Colon (tissue), 2 donors: ENCODE results near the gene PLCL1.

ENCODE experiments used
- FAIRE-seq: peaks from 2 replicates; lab custom pipeline; 2012; peaks lifted over from hg19 to GRCh38; lab: Jason Lieb, UNC
- donor health status: control.
- donor health status: control.

The PLCL1 gene

DNA sequence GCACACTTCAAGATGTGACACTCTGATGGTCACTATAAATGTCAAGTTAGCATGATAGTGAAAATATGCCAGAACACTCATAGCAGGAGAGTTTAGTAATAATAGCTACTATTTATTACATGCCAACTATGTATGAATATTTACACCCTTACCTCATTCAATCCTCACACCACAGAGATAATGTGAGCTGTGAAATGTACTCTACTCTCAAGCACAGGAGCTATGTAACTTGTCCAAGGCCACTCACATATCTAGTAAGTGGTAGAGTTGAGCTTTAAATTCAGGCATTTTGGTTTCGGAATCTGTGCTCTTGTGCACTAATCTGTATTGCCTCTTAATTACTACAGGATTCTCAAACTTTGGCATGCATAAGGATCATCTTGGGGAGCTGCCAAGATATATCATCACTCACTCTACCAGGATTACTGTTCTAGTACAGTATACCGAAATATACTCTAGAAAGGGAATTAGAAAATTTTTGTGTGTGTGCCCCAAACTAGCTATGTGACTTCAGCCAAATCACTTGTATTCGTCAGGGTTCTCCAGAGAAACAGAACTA is 154.3 kb downstream of the PLCL1 start:
- no peak for FAIRE-seq

DNA sequence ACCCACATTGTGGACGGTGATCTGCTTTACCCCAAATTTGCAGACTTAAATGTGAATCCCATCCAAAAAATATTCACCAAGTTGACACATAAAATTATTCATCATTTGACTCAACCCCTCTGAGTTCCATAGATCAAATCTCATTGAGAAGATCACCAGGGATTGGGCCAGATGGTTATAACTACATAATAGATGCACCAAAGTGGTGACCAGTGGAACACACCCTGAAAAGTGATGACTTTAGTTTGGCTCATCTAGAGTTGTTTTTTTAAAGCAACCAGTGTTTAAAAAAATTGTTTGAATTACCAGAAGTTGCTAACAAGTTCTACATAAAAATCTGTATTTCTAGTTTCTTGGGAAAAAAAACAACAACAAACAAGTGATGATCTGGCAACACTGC is 155.0 kb downstream of the PLCL1 start:
- no peak for FAIRE-seq

DNA sequence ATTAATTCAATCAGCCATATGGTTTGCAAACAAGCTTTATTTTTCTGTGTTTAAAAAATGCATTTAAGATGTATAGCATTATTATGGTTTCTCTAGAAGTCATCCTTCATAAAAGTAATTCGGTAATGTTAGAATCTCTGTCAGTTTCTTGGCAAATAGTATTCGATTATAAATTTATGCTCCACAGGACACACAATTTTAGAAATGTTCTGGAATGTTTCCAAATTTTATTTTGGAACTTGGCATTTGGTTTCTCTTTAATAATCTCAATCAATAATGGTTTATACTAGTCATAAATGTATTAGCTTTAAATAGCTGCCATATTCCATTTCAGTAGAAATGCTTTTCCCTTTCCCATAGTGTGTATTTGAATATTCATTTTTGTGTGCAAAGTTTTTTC is 156.4 kb downstream of the PLCL1 start:
- no peak for FAIRE-seq

DNA sequence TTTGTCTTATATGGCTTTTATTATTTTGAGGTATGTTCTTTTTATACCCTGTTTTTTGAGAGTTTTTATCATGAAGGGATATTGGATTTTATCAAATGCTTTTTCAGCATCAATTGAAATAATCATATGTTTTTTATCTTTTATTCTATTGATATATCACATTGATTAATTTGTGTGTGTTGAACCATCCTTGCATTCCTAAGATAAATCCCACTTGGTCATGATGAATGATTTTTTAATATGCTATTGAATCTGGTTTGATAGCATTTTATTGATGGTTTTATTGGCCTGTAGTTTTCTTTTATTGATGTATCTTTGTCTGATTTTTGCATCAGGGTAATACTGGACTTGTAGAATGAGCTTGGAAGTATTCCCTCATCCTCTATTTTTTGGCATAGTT is 160.3 kb downstream of the PLCL1 start:
- FAIRE-seq, result no peak

DNA sequence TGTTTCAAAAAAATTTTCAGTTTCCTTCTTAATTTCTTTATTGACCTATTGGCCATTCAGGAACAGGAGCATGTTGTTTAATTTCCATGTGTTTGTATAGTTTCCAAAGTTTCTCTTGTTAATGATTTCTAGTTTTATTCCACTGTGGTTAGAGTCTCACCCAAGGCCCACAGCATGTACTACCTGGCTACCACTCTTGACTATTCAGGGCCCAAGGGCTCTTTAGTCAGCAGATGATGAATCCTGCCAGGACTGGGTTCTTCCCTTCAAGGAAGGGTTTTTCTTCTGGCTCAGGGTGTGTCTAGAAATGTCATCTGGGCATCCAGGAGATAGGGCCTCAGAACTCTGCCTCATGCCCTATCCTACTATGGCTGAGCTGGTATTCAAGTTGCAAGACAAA is 161.4 kb downstream of the PLCL1 start:
- no peak for FAIRE-seq

DNA sequence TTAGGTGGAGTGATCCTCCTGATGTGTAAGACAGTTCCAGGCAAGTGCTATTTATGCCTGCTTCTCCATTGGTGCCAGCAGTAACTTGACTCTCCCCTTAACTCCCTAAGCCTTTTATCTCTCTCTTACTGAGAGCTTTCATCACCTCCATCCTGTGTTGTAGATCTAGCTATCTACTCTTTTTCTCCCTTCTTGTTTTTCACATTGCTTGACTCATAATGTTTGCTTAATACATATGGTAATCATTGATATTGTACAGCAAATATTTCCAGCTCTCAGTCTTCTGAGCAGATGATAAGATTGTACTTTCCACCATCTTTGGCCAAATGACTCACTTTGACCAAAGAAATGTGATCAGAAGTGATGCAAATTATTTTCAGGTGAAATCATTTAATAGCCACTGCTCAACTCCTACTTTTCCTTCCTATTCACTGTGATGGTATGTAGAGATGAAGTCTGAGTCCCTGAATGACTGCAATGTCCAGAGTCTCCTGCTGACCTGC is 165.0 kb downstream of the PLCL1 start:
- no peak for FAIRE-seq

DNA sequence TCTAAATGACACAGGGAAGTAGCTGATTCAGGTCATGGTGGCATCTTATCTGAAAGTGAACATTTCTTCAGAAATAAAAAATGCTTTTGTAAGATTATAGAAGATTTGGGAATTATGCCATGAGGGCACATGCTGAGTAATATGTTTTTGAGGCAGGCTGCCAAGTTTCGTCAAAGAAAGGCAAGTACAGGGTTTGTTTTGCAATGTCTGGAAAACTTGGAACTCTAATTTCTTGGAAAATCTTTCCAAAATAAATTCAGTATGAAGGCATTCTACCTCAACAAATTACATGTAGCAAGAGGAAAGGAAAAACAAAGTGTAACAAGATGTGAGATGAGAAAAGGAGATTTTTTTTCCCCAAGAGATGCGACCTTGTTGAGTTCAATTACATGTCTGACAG is 167.7 kb downstream of the PLCL1 start:
- no peak for FAIRE-seq

DNA sequence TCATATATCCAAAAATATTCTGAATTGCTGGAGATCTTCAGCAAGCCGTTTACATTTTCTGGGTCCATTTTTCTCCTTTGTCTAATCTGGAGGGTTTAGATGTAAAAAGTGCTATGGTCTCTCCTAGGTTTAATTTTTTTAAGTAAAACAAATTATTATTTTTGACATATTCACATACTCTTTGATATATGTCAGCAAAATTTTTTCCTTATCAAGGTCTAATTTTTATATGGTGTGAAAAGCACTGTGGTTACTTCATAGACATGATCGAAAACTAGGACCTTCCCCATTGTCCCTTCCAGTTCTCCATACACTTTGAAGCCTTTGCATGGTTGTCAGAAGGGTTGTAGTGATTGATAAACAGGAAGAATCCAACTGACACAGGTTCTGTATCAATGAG is 168.2 kb downstream of the PLCL1 start:
- FAIRE-seq, result no peak

DNA sequence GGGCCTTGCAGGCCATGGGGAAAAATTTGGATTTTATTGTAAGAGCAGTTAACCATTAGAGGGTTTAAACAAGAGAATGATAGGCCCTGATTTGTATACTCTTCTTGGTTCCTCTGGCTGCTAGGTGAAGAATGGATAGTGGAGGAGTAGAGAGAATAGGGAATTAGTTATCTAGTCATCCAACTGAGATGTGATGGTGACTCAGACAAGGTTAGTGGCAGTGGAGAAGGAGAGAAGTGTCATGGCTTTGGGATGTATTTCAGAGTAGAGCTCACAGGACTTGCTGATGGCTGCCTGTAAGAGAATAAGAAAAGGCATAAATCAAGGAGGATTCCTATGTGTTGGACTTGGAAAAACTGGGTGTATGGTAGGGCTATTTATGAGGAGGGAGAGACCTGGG is 169.4 kb downstream of the PLCL1 start:
- FAIRE-seq, result no peak

DNA sequence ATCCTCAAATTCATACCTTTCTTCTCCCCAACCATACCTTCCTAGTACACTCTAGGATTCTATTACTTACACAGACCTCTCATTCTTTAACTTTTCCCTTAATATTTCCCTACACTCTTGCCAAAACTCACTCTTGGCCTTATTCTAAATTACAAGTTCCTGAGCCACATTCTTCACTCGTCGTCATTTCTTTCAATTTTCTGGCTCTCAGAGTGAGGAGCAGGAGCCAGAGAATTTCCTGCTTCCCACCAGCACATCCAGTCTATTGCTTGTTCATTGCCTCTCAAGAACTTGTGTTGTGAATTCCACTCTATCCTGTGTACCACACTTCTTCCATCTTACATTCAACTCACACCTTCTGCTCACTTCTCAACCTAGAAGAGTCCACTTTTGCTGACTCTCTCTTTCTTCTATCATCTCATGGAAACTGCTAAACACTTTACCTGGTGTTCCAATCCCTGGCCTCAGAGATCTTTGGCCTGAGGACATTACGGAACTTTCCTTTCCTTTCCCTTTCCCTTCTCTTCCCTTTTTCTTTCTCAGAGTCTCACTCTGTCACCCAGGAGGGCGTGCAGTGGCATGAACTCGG is 171.6 kb downstream of the PLCL1 start:
- FAIRE-seq, result no peak

DNA sequence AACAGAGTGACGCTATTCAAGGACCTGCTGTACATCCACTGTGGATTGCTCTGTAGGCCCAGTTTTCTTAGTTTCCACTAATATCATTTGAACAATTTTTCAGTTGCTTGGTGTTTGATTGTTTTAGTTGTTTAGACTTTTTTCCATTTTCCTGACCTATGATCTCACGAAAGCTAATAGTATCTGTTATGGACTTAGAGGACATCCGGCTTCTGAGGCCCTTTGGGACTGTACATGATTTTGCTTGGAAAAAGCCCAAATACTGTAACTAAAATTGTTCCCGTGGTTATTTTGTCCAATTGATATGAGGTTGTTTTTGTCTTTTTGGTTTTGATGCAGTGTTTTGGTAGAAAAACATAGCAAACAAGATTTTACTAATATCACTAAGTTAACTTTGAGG is 174.6 kb downstream of the PLCL1 start:
- no peak for FAIRE-seq

DNA sequence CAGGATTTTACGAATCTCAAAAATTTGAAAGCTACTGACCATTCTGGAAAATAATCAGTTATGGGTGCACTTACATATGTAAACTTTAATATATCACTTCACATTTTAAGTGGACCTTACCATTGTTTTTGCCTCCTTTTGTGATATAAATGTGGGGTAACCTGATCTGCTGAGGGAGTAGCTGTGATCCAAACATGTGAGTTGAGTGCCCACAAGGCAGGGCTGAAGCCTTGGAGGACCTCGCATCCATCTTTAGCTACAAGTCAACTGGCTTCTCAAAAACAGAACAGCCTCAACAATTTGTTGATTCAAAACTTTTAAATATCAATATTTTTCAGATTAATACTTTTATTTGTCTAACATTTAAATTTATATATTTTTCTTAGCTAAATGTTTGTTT is 178.2 kb downstream of the PLCL1 start:
- FAIRE-seq, result no peak

DNA sequence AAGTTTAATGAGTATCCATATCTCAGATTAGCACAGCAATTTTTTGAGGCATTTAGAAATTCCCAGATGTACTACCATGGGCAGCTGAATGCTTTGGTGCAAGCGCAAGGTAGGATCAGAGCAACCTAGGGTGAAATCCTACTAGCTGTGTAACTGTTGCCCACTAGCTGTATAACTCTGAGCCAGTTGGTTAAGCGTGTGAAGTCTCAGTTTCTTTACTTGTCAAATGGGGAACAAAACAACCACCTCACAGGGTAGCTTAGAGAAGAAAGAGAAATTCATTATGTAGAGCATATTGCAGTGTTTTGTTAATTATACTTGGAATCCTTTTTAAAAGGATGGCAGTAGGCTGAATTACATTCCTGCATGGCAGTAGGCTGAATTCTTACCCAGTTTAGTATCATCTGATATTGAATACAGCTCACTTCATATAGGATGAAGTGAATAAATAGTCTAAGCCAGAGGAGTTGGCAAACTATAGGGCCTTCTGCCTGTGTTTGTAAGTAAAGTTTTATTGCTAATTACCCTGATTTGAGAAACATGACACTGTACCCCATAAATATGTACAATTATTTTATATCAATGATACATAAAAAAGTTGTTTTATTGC is 180.7 kb downstream of the PLCL1 start:
- FAIRE-seq, result no peak

DNA sequence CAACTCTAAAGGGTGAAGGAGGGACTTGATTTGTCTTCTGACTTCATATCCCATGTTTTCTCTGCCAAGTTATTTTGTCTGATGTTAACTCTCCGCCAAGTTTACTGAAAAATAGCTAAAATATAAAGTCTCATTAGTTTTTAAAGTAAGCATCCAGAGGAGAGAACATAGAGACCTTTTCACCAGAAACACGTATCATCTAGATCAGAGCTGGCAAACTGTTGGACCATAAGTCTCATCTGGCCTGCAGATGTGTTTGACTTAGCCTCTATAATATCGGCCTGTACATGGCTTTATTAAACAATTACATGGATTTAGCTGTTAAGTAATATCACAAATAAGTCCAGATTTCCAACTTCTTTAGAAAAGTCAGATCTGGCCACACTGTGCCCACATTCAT is 182.6 kb downstream of the PLCL1 start:
- no peak for FAIRE-seq

DNA sequence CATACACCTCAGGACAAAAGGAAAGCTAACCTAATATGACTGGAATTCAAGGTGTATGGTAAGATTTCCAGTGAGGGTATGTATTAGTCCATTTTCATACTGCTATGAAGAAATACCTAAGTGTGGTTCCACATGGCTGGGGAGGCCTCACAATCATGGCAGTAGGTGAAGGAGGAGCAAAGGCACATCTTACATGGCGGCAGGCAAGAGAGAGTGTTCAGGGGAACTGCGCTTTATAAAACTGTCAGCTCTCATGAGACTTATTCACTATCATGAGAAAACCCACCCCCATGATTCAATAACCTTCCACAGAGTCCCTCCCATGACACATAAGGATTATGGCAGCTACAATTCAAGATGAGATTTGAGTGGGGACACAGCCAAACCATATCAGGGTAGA is 186.0 kb downstream of the PLCL1 start:
- FAIRE-seq, result no peak

DNA sequence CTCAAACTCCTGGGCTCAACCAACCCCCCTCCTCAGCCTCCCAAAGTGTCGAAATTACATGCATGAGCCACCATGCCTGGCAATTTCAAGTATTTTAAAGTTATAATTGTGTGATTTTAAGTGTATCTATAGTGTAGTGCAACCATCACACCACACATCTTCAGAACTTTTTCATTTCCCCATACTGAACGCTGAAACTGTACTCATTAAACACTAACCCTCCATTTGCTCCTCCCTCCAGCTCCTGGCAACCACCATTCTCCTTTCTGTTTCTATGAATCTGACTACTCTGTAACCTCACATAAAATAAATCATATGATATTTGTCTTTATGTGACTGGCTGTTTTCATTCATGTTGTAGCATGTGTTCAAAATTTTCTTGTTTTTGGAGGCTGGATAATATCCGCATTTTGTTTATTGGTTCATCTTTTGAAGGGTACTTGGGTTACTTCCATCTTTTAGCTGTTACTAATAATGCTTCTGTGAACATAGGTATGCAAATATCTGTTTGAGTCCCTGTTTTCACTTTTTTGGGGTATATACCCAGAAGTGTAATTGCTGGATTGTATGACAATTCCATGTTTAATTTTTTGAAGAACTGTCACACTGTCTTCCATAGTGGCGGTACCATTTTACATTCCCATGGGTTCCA is 188.2 kb downstream of the PLCL1 start:
- no peak for FAIRE-seq

DNA sequence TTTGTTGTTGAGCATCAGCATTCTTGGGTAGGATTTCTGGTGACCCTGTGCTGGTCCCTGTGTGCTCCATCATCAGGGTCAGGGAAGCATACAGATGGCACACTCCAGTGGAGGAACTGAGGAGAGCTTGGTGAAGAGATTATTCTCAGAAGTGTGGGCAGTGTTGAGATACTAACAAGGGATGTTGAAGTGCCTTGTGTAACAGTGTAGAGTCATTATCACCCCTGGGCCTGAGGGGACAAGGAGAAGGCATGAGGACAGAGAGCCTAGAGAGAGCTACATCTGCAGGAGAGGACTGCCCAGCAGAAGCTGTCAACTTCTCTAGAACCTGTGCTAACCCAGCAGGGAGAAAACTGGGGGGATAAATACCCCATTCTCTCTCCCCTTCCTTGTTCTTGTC is 189.0 kb downstream of the PLCL1 start:
- no peak for FAIRE-seq

DNA sequence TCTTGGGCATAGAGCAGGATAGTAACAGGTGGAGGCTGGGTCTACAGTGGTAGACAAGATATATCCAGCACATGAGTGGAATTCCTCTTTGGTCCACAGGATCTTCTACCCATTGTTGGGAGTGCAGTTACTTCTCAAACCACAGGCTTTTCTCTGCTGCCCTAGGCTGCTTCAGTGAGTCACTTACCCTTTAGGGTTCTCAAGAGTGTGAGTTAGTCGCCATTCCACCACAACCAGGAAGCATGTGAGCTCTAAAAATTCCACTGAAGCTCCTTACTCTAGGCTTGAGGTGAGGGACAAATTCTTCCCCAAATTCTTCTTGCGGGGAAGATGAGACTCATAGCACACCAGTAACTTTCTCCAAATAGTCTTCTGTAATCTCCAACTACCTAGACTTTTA is 189.4 kb downstream of the PLCL1 start:
- FAIRE-seq, result no peak

DNA sequence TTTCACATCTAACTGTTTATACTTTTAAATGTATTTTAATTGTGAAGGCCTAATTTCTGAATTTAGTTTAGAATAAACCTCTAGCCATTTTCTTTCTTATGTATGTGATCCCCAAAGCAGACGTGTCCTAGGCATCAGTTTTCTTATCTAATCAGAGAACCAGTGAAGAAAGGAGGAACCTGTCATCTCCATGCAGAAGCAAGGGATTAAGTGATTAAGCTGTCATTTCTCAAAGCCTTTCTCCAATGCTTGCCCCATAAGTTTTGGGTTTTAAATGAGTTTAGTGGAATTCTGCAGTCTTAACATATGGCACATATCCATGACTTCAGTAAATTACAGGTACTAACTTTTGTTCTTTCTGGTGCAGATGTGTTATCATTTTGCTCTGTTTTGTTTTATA is 190.4 kb downstream of the PLCL1 start:
- no peak for FAIRE-seq

DNA sequence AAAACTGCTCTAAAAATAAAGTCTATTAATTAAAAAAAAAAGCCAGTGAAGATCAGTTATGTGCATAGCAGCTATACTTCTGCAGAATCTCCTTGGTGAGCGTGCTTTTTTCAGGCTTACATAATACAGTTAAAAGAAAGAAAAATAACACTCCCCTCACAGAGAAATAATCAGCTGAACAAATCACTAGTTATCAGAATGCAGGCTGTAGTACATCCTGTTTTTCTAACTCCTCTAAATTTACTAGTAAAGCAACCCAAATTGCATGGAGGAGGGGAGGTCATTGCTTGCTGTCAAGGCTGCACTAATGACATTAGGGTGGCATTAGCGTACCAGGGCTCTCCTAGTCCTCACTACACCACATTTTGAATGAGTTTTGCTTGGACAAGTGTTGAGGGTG is 192.2 kb downstream of the PLCL1 start:
- no peak for FAIRE-seq

DNA sequence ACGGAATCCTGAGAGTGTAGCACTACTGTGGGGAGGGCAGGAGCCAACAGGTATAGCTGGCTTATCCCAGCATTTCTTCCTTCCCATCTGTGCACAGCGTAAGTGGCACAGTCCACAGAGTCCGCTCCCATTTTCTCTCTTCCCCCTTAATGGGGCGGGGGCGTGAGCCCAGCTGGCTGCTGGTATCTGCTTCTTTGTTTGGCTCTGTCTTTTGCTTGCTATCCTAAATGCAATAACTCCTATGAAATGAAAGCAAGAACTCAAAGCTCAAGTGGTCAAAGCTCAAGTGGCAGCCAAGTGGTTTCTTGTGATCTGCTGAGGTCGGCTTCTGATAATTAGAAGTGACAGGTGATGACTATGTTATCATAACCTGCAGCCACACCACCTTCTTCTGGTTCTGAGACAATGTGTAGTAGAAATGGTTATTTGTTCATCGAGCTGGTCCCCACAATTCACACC is 192.7 kb downstream of the PLCL1 start:
- no peak for FAIRE-seq

DNA sequence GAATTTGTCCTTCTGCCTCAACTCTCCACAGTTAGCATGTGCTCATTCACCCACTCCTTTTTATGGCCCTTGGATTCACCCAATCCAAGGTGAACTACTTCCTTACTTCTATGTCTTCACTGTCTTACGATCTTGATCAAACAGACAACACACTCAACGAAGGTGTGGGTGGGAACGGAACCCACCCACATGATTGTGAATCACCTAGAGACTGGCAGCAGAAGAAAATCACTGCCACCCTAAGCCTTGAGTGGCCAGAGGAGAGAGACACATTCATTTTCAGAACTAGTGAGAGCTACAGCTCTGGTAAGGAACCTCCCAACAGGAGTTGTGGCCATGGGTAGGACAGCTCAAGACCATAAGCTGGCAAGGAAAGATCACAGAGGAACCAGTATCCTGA is 194.3 kb downstream of the PLCL1 start:
- no peak for FAIRE-seq

DNA sequence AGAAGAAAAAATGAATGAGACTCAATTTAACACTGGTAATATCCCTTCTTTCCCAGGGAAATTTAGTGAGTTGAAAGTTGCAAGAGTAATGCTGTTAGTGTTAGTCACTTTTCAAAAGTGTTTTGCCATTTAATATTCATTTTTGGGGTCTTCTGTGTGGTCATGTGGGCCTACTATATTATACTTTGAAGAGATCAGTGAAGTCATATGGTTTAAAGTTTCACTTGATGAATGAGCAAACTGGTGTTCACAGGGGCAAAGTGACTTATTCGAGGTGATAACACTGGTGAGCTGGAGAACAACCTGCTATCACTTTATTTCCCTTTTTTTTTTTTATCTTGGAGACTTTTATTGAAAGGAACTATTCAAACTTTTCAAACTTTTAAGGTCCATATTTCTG is 196.0 kb downstream of the PLCL1 start:
- no peak for FAIRE-seq

DNA sequence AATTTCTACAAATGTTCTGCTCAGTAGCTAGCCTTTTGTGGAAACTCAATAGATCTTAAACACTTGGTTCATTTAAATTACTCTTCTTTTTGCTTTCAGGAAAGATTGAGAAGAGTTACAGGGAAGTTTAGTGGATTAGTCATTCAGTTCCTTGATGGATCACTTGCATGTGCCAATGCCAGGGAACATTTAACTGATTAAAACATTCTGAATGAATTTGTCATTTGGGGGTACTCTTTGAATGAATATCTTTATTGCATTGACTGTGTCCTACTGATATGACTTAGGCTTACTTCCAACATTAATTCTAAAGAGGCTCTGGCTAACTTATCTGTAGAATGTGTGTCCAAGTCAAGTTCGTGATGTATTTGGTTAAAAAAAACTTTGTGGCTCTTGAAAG is 199.8 kb downstream of the PLCL1 start:
- no peak for FAIRE-seq
